Fibroblast of pulmonary artery (primary cell): ENCODE data around the gene SMTNL2.
"Not testable (repeated sequence)": the region's sequence is repeated elsewhere in the genome, so short reads cannot be mapped to it uniquely, and the experiment has no call there.

Source experiments
- DNase-seq: peaks from one replicate; pipeline ENCODE4 v3.0.0-alpha.2; 2010; ENCODE audit warnings: low read depth
- H3K4me3 ChIP-seq: replicated peaks from 2 replicates; pipeline ENCODE4 v1.5.1; 2011; ENCODE audit warnings: low read depth, mild to moderate bottlenecking, control low read depth, low read length, moderate library complexity
- CTCF ChIP-seq: IDR thresholded peaks from 2 replicates; pipeline ENCODE4 v1.5.1; 2011; ENCODE audit warnings: mild to moderate bottlenecking, control low read depth, low read length, inconsistent platforms; ENCODE audit errors: missing control alignments

SMTNL2 gene

DNA sequence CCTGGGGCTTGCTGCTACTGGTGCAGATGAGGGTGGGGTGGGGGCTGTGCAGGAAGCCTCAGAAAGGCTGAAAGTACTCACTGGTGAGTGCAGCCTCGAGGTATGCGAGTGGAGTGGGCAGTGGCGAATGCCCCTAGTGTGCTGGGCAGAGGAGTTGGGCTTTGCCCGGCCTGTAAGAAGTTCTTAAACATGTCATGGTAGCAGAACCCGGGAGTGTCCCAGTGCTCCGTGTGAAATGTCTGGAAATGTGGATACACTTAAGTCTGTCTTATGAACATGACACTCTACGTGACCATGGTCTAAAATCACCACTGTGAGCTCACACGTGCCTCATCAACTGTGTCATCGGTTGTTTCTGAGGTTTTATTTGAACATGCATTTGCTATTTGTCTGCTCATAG, 1.7 kb downstream of the SMTNL2 start:
- TF ChIP-seq CTCF = no peak
- no peak overlapping the region for H3K4me3 ChIP-seq
- no peak for DNase-seq

- no peak overlapping the region for H3K4me3 ChIP-seq
- DNase-seq = no peak
- TF ChIP-seq CTCF = no peak
Observed at GRCh38 chr17:4587195-4587594, 2.9 kb downstream of the SMTNL2 start.

DNA sequence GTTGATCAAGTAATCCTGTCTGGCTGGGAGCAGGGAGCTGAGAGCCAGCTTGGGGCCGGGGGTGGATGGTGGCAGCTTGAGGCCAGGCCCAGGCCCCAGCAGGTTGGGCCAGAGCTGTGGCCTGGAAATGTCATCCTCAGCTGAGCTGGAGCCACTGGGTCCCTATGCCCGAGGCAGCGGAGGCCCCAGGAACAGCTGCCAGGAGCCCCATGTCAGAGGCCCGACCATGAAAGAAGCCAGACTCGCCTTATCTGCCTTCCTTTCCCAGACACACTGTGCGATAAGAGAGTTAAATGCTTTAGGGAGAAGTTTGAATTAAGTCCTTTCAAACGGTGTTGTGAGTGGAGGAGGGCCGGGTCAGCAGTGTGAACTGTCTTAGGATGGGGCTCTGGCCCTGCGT, 3.5 kb downstream of the SMTNL2 start:
- H3K4me3 ChIP-seq = no peak overlapping the region
- DNase-seq = no peak
- TF ChIP-seq CTCF = no peak

GRCh38 chr17:4588391-4588790, 4.1 kb downstream of the SMTNL2 start:
- H3K4me3 ChIP-seq = no peak overlapping the region
- TF ChIP-seq CTCF = no peak
- DNase-seq = no peak

DNA sequence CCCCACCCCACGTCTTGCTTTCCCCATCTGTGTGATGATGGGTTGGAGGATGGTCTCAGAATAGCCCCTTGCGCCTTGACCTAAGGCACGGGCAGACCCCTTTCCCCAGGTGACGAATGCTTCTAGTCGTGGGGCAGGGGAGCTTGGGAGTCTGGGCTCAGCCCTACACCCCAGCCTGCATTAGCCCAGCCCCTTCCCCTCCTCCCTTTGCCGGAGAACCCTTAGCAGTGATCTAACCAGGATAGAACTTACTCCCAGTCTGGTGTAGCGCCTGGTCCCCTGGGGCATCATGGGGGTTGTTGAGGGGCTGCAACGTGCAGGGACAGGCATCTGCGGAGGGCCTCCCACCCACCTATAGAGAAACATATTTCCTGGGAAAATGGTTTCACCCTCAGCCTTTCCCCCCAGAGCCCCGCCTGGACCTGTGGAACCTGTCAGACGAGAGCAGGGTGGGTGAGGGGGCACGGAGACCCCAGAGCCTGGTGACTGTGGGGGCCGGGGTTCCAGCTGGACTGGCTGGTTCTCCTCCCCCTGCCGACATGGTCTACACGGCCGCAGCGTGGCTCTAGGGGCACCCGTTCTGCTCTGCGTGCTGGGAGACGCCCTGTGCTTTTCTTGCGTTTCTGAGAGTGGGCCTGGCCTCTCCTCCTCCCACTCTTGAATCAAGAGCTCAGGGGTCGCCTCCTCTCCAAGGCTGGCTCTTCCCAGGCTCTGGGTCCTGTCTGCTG, 4.7 kb downstream of the SMTNL2 start:
- DNase-seq = no peak
- no peak for TF ChIP-seq CTCF
- no peak overlapping the region for H3K4me3 ChIP-seq

DNA sequence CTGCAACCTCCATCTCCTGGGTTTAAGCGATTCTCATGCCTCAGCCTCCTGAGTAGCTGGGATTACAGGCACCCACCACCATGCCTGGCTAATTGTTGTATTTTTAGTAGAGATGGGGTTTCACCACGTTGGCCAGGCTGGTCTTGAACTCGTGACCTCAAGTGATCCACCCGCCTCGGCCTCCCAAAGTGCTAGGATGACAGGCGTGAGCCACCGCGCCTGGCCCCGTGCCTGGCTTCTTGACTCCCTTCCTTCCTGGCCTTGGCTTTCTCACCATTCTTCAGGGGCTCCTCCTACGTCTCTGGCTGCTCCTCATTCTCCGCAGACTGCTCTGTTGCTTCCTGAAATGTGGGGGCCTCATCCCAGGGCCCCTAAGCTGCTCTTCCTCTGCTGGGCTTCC, 5.7 kb downstream of the SMTNL2 start:
- peak; percentile 31 for DNase-seq
- H3K4me3 ChIP-seq = not testable (repeated sequence)

DNA sequence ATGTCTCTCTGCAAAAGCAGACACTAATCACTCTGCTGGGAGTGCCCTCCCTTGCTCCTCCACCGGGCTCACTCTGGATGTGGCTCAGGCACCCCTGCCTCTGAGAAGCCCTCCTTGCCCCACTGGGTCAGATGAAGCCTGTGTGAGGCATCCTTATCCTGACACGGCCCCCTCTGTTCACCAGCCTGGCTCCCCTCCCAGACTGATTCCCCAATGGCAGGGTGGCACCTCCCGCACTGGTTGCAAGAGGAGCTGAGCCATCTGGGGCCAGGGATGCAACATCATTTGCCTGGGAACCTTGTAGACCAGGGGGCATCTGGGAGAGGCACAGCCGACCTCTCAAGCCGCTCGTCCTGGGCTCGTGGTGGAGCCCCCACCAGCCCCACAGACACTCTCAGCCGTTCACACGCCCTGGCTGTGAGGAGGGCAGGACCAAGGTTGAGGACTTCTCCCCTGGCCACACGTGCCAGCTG, 6.7 kb downstream of the SMTNL2 start:
- TF ChIP-seq CTCF = no peak
- no peak overlapping the region for H3K4me3 ChIP-seq
- DNase-seq = no peak
